Endothelial cell of umbilical vein (primary cell): Measurements from ENCODE around the gene RSPH1. TPM values are rescaled to one million over a fixed set of nuclear protein-coding genes. Genes with fewer than 3 reads are reported as not detected.

Experiments
- BruUV-seq: library from RNA; stranded (reverse); fragments of 400-500 nt; replicated peaks from 2 replicates; lab custom pipeline; 2021; lab: Mats Ljungman, UMichigan
- CTCF ChIA-PET: fragments of 300-600, 350-600 bp; sonication (Branson Sonifier 250); formaldehyde crosslinking; loops from one replicate; lab custom pipeline; 2021; ENCODE audit warnings: antibody characterized with exemption, inconsistent platforms; lab: Charles Lee
- POLR2A ChIA-PET: fragments of 300-600, 350-600 bp; sonication (Branson Sonifier 250); formaldehyde crosslinking; loops from one replicate; lab custom pipeline; 2021; ENCODE audit warnings: antibody characterized with exemption, inconsistent platforms; lab: Charles Lee
- DNase-seq: peaks from one replicate; pipeline ENCODE4 v3.0.0-alpha.2; 2011; ENCODE audit warnings: low read depth, low spot score
- FAIRE-seq: peaks from 2 replicates; lab custom pipeline; 2011; peaks lifted over from hg19 to GRCh38; lab: Jason Lieb, UNC
- H2AFZ ChIP-seq: 2 replicates; pipeline ENCODE4 v1.6.0; 2012; ENCODE audit warnings: low read depth, low read length, control low read depth, inconsistent platforms
- H3K27ac ChIP-seq: 2 replicates; pipeline ENCODE4 v1.5.1; 2011; ENCODE audit warnings: low read depth, mild to moderate bottlenecking, control low read depth, low read length, moderate library complexity; ENCODE audit not compliant: insufficient read depth
- H3K27me3 ChIP-seq, 2 experiments: 2 replicates each; pipeline versions ENCODE4 v1.6.0 to v1.6.1; 2011; ENCODE audit warnings: low read length in 2 of 2, mixed read lengths in 1 of 2; ENCODE audit not compliant: control insufficient read depth in 2 of 2, insufficient read depth in 2 of 2
- H3K36me3 ChIP-seq, 2 experiments: 2 replicates in 1 of 2; 3 replicates in 1 of 2; pipeline ENCODE4 v1.5.1; 2011; ENCODE audit warnings: low read length in 2 of 2, mild to moderate bottlenecking in 1 of 2, moderate library complexity in 1 of 2; ENCODE audit not compliant: control insufficient read depth in 2 of 2, insufficient read depth in 2 of 2; ENCODE audit errors: extremely low read depth in 1 of 2
- H3K4me1 ChIP-seq: 3 replicates; pipeline ENCODE4 v1.5.1; 2011; ENCODE audit warnings: mild to moderate bottlenecking, low read length; ENCODE audit not compliant: control insufficient read depth, insufficient read depth; ENCODE audit errors: extremely low read depth
- H3K4me2 ChIP-seq: 2 replicates; pipeline ENCODE4 v1.6.1; 2011; ENCODE audit warnings: low read length, control low read depth, mixed read lengths; ENCODE audit not compliant: insufficient read depth
- H3K4me3 ChIP-seq, 3 experiments: fragments of 200-600 bp in 1 of 3; sonication (generic), shearing (Covaris generic) in 1 of 3; replicated peaks in 1 of 3; 2 replicates each; pipeline ENCODE4 v1.5.1; 2011 to 2016; ENCODE audit warnings: control low read depth in 3 of 3, low read length in 3 of 3, mild to moderate bottlenecking in 2 of 3, inconsistent platforms in 1 of 3, low read depth in 1 of 3, moderate library complexity in 1 of 3; ENCODE audit not compliant: insufficient read depth in 1 of 3
- H3K79me2 ChIP-seq: 2 replicates; pipeline ENCODE4 v1.6.0; 2012; ENCODE audit warnings: low read length, inconsistent platforms; ENCODE audit not compliant: control insufficient read depth, insufficient read depth
- H3K9ac ChIP-seq: replicated peaks from 2 replicates; pipeline ENCODE3; 2011; ENCODE audit warnings: low read length, control low read depth; ENCODE audit not compliant: insufficient read depth; ENCODE audit errors: extremely low read depth
- H3K9me1 ChIP-seq: replicated peaks from 3 replicates; pipeline ENCODE4 v1.6.0; 2011; ENCODE audit warnings: mild to moderate bottlenecking, low read length; ENCODE audit not compliant: control insufficient read depth, insufficient read depth; ENCODE audit errors: extremely low read depth
- H3K9me3 ChIP-seq: replicated peaks from 2 replicates; pipeline ENCODE4 v1.5.1; 2012; ENCODE audit warnings: low read length, inconsistent platforms; ENCODE audit not compliant: control insufficient read depth, insufficient read depth
- H4K20me1 ChIP-seq: replicated peaks from 2 replicates; pipeline ENCODE3; 2011; ENCODE audit warnings: mild to moderate bottlenecking, low read length; ENCODE audit not compliant: control insufficient read depth, insufficient read depth; ENCODE audit errors: extremely low read depth
- CTCF ChIP-seq, 2 donors: IDR thresholded peaks; 1 replicate in 1 of 2; 2 replicates in 1 of 2; pipeline ENCODE4 v1.5.1; 2011; ENCODE audit warnings: low read length in 2 of 2, mild to moderate bottlenecking in 2 of 2, moderate library complexity in 2 of 2, control low read depth in 1 of 2, inconsistent platforms in 1 of 2, low read depth in 1 of 2; ENCODE audit not compliant: insufficient read depth in 1 of 2; ENCODE audit errors: extremely low read depth in 1 of 2
- EZH2 ChIP-seq: IDR thresholded peaks from 2 replicates; pipeline ENCODE4 v1.6.1; 2012; ENCODE audit warnings: borderline replicate concordance, low read depth, mild to moderate bottlenecking, moderate library complexity, low read length, inconsistent platforms; ENCODE audit not compliant: severe bottlenecking
- FOS ChIP-seq: IDR thresholded peaks from 2 replicates; pipeline ENCODE4 v1.6.1; 2011; ENCODE audit warnings: mild to moderate bottlenecking, low read length, moderate library complexity, borderline replicate concordance; ENCODE audit not compliant: insufficient read depth
- GATA2 ChIP-seq: IDR thresholded peaks from 2 replicates; pipeline ENCODE4 v1.7.0; 2011; ENCODE audit warnings: low read depth, mild to moderate bottlenecking, moderate library complexity, mixed read lengths, low read length; ENCODE audit not compliant: insufficient read length, insufficient read depth
- MAX ChIP-seq: IDR thresholded peaks from 2 replicates; pipeline ENCODE4 v1.6.1; 2011; ENCODE audit not compliant: insufficient read depth, insufficient read length
- MYC ChIP-seq: IDR thresholded peaks from one replicate; pipeline ENCODE4 v1.6.1; 2011; ENCODE audit warnings: mild to moderate bottlenecking, low read depth, low read length
- POLR2A ChIP-seq: IDR thresholded peaks from 2 replicates; pipeline ENCODE4 v1.6.1; 2012; ENCODE audit warnings: low read depth, mild to moderate bottlenecking, control low read depth, low read length
- POLR2AphosphoS5 ChIP-seq: IDR thresholded peaks from 2 replicates; pipeline ENCODE4 v1.6.1; 2012; ENCODE audit warnings: low read depth, mild to moderate bottlenecking, control low read depth, low read length, moderate library complexity; ENCODE audit not compliant: insufficient read depth
- dilution Hi-C: fragments of 300-500 bp; cut with MboI; formaldehyde crosslinking; loops from one replicate; pipeline ENCODE4 v1.15.0; 2019; ENCODE audit warnings: low sequenced_read_pairs; ENCODE audit not compliant: extremely low pct_ligation_motif_present
- intact Hi-C: fragments of 100-400 bp; cut with micrococcal nuclease; formaldehyde crosslinking; loops from one replicate; pipeline ENCODE4 v1.10.0; 2022
- polyA plus RNA-seq, 4 experiments: library from polyadenylated mRNA; depleted of rRNA in 3 of 4; stranded (reverse) in 3 of 4; unstranded in 1 of 4; fragments of >200 nt; gene quantifications; 2 replicates each; pipeline versions ENCODE4 v1.2.1 to v1.2.3, GENCODE V29; 2011 to 2012; ENCODE audit warnings: missing spikeins in 1 of 4
- total RNA-seq: library from RNA; stranded (reverse); gene quantifications from 2 replicates; pipeline ENCODE4 v1.2.3, GENCODE V29; 2021

The RSPH1 gene
- total and polyA plus RNA-seq, 2 donors (not counting 3 experiments of a cell fraction or from before 2014, with no cell fraction given): 0.08 TPM; not detected in 1

DNA sequence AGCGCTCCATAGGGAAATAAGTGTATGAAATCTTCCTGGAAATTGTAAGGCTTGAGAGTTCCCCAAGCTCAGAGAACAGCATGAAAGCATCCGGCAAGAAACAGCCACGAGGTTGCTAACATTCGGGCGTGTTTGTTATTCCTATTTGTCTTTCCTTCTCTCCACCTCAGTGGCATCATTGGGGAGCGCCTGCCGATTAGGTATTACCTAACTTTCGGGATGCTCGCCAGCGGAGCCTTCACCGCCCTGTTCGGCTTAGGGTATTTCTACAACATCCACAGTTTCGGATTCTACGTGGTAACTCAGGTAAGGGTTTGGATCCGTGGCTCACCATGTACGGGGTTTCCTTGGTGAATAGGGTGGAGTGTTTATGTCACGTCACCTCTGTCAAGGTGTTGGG is 43.3 kb upstream of the RSPH1 start:
- no peak overlapping the region for H3K4me2 ChIP-seq
- H3K4me1 ChIP-seq: peaks cover 4% of the 10 kb centered on the region
- ChIA-PET POLR2A (no interaction called here), CTCF (no interaction called here)
- FAIRE-seq: no peak
- DNase-seq: no peak
- no peaks in the 10 kb centered on the region for H3K36me3 ChIP-seq
- intact Hi-C loops: no loop called here
- H3K4me3 ChIP-seq: no peak overlapping the region
- no peak overlapping the region for H3K27ac ChIP-seq
- dilution Hi-C loops: no loop called here
- H3K9ac ChIP-seq: no peak overlapping the region
- no peak for TF ChIP-seq EZH2
- no peak for TF ChIP-seq GATA2
- no peak for TF ChIP-seq MAX
- TF ChIP-seq POLR2A: no peak
- TF ChIP-seq MYC: no peak
- TF ChIP-seq POLR2AphosphoS5: no peak
- TF ChIP-seq CTCF (IDR thresholded peaks at IDR 0.05; ENCODE audit: extremely low read depth in 1 of 2, insufficient read depth in 1 of 2, low read depth in 1 of 2, low read length in 2 of 2): no peak
- TF ChIP-seq FOS: no peak
- no peaks in the 10 kb centered on the region for H3K27me3 ChIP-seq
- H3K79me2 ChIP-seq: no peaks in the 10 kb centered on the region
- no peak overlapping the region for H2AFZ ChIP-seq
- no peaks in the 10 kb centered on the region for H3K9me3 ChIP-seq
- no peaks in the 10 kb centered on the region for H3K9me1 ChIP-seq
- BruUV-seq: no TSS peak
- no peaks in the 10 kb centered on the region for H4K20me1 ChIP-seq
